ENCODE data around the gene GLT6D1.
"Not testable (repeated sequence)": the region's sequence is repeated elsewhere in the genome, so short reads cannot be mapped to it uniquely, and the experiment has no call there.

GLT6D1 gene

GRCh38 chr9:135639196-135639595 lies at the start of gene GLT6D1:
Gene GLT6D1 (minus strand): TSS chr9:135639540. CDS start chr9:135639187, 353 bp downstream.
- DNase-seq: no peak

GRCh38 chr9:135689011-135689410 lies 49.7 kb upstream of the GLT6D1 start:
- no peak for DNase-seq

- DNase-seq: no peak
These were observed 47.9 kb upstream of the GLT6D1 start for GRCh38 chr9:135687216-135687615.

- no peak for DNase-seq
These were observed 45.4 kb upstream of the GLT6D1 start for GRCh38 chr9:135684691-135685090.

GRCh38 chr9:135683401-135684034 lies 44.2 kb upstream of the GLT6D1 start:
- DNase-seq: no peak

GRCh38 chr9:135681161-135681560 lies 41.8 kb upstream of the GLT6D1 start:
- DNase-seq: no peak

- DNase-seq: no peak
These were observed 40.7 kb upstream of the GLT6D1 start for GRCh38 chr9:135680056-135680455.

- no peak for DNase-seq
These were observed 39.1 kb upstream of the GLT6D1 start for GRCh38 chr9:135678236-135679017.

GRCh38 chr9:135677641-135678168 lies 38.4 kb upstream of the GLT6D1 start:
- no peak for DNase-seq

- no peak for DNase-seq
These were observed 37.6 kb upstream of the GLT6D1 start for GRCh38 chr9:135676891-135677290.

GRCh38 chr9:135674977-135675376 lies 35.6 kb upstream of the GLT6D1 start:
- DNase-seq: no peak

- DNase-seq: no peak
These were observed 34.6 kb upstream of the GLT6D1 start for GRCh38 chr9:135673941-135674340.

GRCh38 chr9:135672786-135673185 lies 33.4 kb upstream of the GLT6D1 start:
- DNase-seq: not testable (repeated sequence)

- no peak for DNase-seq
These were observed 32.3 kb upstream of the GLT6D1 start for GRCh38 chr9:135671591-135672041.

- no peak for DNase-seq
These were observed 31.6 kb upstream of the GLT6D1 start for GRCh38 chr9:135670721-135671590.

- DNase-seq: no peak
These were observed 30.4 kb upstream of the GLT6D1 start for GRCh38 chr9:135669616-135670285.

GRCh38 chr9:135669018-135669417 lies 29.7 kb upstream of the GLT6D1 start:
- not testable (repeated sequence) for DNase-seq

GRCh38 chr9:135667463-135668001 lies 28.2 kb upstream of the GLT6D1 start:
- DNase-seq: no peak

- no peak for DNase-seq
These were observed 27.5 kb upstream of the GLT6D1 start for GRCh38 chr9:135666534-135667462.

GRCh38 chr9:135665795-135666189 lies 26.5 kb upstream of the GLT6D1 start:
- DNase-seq: no peak
